OCI-LY3 (cell line): ENCODE measurements around the gene EPHA6.

Experiments used
- H2AFZ ChIP-seq: fragments of 200-600, 300-600 bp; shearing (Covaris generic); 2 replicates; pipeline ENCODE4 v1.6.0; 2014; ENCODE audit warnings: antibody characterized with exemption, low read depth, low read length
- H3K27ac ChIP-seq: fragments of 200-600, 300-600 bp; sonication (generic); 2 replicates; pipeline ENCODE4 v1.5.1; 2014; ENCODE audit warnings: mild to moderate bottlenecking, low read length, moderate library complexity, mixed read lengths
- H3K27me3 ChIP-seq: fragments of 200-600, 300-600 bp; sonication (generic); 2 replicates; pipeline ENCODE4 v1.6.1; 2014; ENCODE audit warnings: low read depth, low read length, mixed read lengths
- H3K36me3 ChIP-seq: fragments of 200-600, 300-600 bp; sonication (generic); replicated peaks from 2 replicates; pipeline ENCODE3; 2014; ENCODE audit warnings: low read depth, low read length, mixed read lengths
- H3K4me1 ChIP-seq: fragments of 300-600, 200-600 bp; sonication (generic); 2 replicates; pipeline ENCODE4 v1.6.1; 2014; ENCODE audit warnings: low read length, mixed read lengths
- H3K4me2 ChIP-seq: fragments of 200-600, 300-600 bp; sonication (generic); 2 replicates; pipeline ENCODE4 v1.6.1; 2014; ENCODE audit warnings: low read length, mixed read lengths
- H3K4me3 ChIP-seq: fragments of 300-600, 200-600 bp; sonication (generic); 2 replicates; pipeline ENCODE4 v1.5.1; 2014; ENCODE audit warnings: antibody characterized with exemption, mild to moderate bottlenecking, low read length, moderate library complexity
- H3K79me2 ChIP-seq: fragments of 300-600, 200-600 bp; shearing (Covaris generic); 2 replicates; pipeline ENCODE4 v1.6.1; 2014; ENCODE audit warnings: mild to moderate bottlenecking, low read length, mixed read lengths
- H3K9ac ChIP-seq: fragments of 300-600, 200-600 bp; shearing (Covaris generic); 2 replicates; pipeline ENCODE4 v1.6.0; 2014; ENCODE audit warnings: mild to moderate bottlenecking, low read length, moderate library complexity
- H3K9me3 ChIP-seq: fragments of 200-600, 300-600 bp; shearing (Covaris generic); 2 replicates; pipeline ENCODE4 v1.6.1; 2014; ENCODE audit warnings: low read length, mixed read lengths; ENCODE audit not compliant: insufficient read depth
- H4K20me1 ChIP-seq: fragments of 200-600, 300-600 bp; sonication (generic); 2 replicates; pipeline ENCODE4 v1.6.1; 2016; ENCODE audit warnings: low read length, mixed read lengths; ENCODE audit not compliant: insufficient read depth
- EZH2phosphoT487 ChIP-seq: fragments of 200-600 bp; shearing (Covaris generic); IDR thresholded peaks from 2 replicates; pipeline ENCODE4 v1.6.1; 2018; ENCODE audit warnings: antibody characterized with exemption, mixed run types, low read depth
- TF ChIP-seq, protein P1 (sequence below): fragments of 200-600, 300-600 bp; sonication (generic); IDR thresholded peaks from 2 replicates; pipeline ENCODE4 v1.5.1; 2014; ENCODE audit warnings: antibody characterized with exemption, low read length, low read depth

Gene EPHA6

GRCh38 chr3:97425002-97425401 lies 610.6 kb downstream of the EPHA6 start:
- Histone ChIP-seq H3K79me2 (no peaks in the 10 kb centered on the region), H3K27me3 (no peaks in the 10 kb centered on the region), H3K27ac (no peak overlapping the region), H3K9me3 (no peaks in the 10 kb centered on the region), H4K20me1 (no peaks in the 10 kb centered on the region), H2AFZ (no peak overlapping the region), H3K4me3 (no peak overlapping the region), H3K9ac (no peak overlapping the region), H3K36me3 (no peaks in the 10 kb centered on the region), H3K4me1 (no peaks in the 10 kb centered on the region), H3K4me2 (no peak overlapping the region)
- TF ChIP-seq, protein P1, sequence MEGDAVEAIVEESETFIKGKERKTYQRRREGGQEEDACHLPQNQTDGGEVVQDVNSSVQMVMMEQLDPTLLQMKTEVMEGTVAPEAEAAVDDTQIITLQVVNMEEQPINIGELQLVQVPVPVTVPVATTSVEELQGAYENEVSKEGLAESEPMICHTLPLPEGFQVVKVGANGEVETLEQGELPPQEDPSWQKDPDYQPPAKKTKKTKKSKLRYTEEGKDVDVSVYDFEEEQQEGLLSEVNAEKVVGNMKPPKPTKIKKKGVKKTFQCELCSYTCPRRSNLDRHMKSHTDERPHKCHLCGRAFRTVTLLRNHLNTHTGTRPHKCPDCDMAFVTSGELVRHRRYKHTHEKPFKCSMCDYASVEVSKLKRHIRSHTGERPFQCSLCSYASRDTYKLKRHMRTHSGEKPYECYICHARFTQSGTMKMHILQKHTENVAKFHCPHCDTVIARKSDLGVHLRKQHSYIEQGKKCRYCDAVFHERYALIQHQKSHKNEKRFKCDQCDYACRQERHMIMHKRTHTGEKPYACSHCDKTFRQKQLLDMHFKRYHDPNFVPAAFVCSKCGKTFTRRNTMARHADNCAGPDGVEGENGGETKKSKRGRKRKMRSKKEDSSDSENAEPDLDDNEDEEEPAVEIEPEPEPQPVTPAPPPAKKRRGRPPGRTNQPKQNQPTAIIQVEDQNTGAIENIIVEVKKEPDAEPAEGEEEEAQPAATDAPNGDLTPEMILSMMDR, result no peak
- TF ChIP-seq EZH2phosphoT487, result no peak

GRCh38 chr3:97430601-97431000 lies 616.2 kb downstream of the EPHA6 start:
- no peak overlapping the region for H3K4me2 ChIP-seq
- TF ChIP-seq EZH2phosphoT487, result no peak
- TF ChIP-seq, protein P1, result no peak
- H3K9me3 ChIP-seq, result no peaks in the 10 kb centered on the region
- H3K4me1 ChIP-seq, result no peaks in the 10 kb centered on the region
- no peaks in the 10 kb centered on the region for H3K36me3 ChIP-seq
- no peak overlapping the region for H3K27ac ChIP-seq
- H3K9ac ChIP-seq, result no peak overlapping the region
- no peak overlapping the region for H2AFZ ChIP-seq
- no peaks in the 10 kb centered on the region for H3K27me3 ChIP-seq
- H3K79me2 ChIP-seq, result no peaks in the 10 kb centered on the region
- no peaks in the 10 kb centered on the region for H4K20me1 ChIP-seq
- no peak overlapping the region for H3K4me3 ChIP-seq

DNA sequence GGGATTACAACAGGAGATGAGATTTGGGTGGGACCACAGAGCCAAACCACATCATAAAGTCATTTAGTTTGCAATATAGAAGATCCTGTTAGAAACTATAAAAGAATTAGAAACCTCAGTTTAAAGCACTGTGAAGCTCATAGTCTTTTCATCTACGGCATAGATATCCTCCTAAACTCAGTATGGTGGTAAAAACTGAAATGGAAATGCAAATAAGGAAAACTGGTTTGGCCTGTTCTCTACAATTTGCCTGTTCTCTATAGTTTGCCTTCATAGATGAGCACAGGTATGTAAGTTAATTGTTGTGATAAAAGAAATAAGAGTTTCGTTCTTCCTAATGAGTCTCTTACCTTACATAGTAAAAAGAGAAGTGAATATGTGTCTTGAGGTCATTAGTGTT lies 618.5 kb downstream of the EPHA6 start:
- TF ChIP-seq EZH2phosphoT487, result no peak
- TF ChIP-seq, protein P1, result no peak
- Histone ChIP-seq H3K27ac (no peak overlapping the region), H3K27me3 (no peaks in the 10 kb centered on the region), H3K79me2 (no peaks in the 10 kb centered on the region), H4K20me1 (no peaks in the 10 kb centered on the region), H2AFZ (no peak overlapping the region), H3K9me3 (no peaks in the 10 kb centered on the region), H3K4me2 (no peak overlapping the region), H3K4me1 (no peaks in the 10 kb centered on the region), H3K4me3 (no peak overlapping the region), H3K9ac (no peak overlapping the region), H3K36me3 (no peaks in the 10 kb centered on the region)

- Histone ChIP-seq H3K4me1 (no peaks in the 10 kb centered on the region), H3K79me2 (no peaks in the 10 kb centered on the region), H3K4me3 (no peak overlapping the region), H2AFZ (no peak overlapping the region), H3K4me2 (no peak overlapping the region), H4K20me1 (no peaks in the 10 kb centered on the region), H3K9me3 (no peaks in the 10 kb centered on the region), H3K36me3 (no peaks in the 10 kb centered on the region), H3K27ac (no peak overlapping the region), H3K9ac (no peak overlapping the region), H3K27me3 (no peaks in the 10 kb centered on the region)
- TF ChIP-seq, protein P1, result no peak
- no peak for TF ChIP-seq EZH2phosphoT487
Observed at GRCh38 chr3:97438131-97438530, 623.7 kb downstream of the EPHA6 start.
